GM18867 (cell line): ENCODE measurements around the gene ARIH1.
A peak's percentile ranks its signal among the peaks of the same experiment; 100 is the strongest.
"Not testable (repeated sequence)": the region's sequence is repeated elsewhere in the genome, so short reads cannot be mapped to it uniquely, and the experiment has no call there.

ENCODE experiments used
- ATAC-seq: cut with Tn5 transposase; IDR thresholded peaks from one replicate; pipeline ENCODE4 v1.9.1; 2021; ENCODE audit warnings: mild to moderate bottlenecking, moderate library complexity; ENCODE audit not compliant: unreplicated experiment

The ARIH1 gene

DNA sequence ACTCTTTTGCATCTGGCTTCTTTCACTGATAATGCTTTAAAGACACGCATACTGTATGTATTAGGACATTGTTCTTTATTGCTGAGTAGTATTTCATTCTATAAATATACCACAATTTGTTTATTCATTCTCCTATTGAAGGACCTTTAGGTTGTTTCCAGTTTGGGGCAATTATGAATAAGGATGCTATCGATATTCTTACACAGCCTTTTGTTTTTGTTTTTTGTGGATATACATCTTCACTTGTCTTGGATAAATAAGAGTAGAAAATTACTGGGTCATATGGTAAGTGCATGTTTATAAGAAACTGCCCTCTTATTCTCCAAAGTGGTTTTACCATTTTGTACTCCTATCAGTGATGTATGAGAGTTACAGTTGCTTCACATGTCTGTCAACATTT is 118.5 kb downstream of the ARIH1 start:
- ATAC-seq: no peak

DNA sequence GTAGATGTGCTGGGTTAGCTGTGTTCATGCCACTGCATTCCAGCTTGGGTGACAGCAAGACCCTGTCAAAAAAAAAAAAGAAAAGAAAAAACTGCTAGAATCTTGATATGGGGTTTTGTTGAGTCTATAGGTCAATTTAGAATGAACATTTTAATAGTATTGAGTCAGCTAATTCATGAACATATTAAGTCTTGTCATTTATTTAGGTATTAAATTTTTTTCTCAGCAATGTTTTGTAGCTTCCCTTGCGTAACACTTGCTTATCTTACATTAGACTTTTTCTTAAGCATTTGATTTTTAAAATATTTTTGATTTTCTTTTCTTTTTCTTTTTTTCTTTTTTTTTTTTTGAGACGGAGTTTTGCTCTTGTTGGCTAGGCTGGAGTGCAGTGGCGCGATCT is 119.7 kb downstream of the ARIH1 start:
- no peak for ATAC-seq

DNA sequence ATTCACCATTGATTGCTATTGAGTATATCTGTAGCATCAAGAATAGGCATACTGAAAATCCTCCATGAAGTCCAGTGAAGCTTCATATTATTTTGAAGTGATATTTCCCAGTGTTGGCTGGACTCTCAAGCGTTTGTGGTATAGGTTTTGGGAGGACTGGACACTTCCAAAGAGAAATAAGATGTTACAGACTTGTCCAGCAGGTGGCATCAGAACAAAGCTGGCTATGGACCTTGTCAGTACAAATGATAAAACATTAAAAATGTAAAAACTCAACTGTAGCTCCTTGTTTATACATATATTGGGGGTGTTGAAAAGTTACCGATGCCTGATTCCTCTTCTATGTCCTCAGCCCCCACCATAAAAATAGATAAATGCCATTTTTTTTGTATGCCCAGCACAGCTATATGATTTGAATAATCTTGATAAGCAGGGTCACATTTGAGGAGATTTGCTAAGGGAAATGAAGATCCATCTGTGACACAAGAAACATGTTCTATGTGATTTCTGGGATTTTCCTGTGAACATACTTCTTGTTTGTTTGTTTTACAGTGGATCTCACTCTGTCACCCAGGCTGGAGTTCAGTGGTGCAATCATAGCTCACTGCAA is 125.8 kb downstream of the ARIH1 start:
- no peak for ATAC-seq

DNA sequence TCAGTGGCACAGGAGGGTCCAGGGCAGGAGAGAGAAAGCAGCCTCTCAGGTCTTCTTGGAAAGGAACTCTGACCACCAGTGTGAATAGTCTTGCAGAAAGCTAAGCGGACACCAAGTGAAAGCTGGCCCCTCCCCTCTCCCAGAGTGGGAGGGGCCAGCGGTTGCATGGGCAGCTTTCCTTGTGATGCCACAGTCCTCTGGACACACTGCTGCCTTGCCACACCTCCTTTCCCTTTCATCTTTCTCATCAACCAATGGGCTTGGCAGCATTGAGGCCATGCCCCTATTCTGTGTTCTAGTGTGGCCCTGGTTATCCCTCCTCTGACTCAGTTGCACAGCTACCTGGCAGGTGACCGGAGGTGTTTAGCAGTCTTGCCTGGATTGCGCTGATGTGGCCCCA is 130.7 kb downstream of the ARIH1 start:
- no peak for ATAC-seq

DNA sequence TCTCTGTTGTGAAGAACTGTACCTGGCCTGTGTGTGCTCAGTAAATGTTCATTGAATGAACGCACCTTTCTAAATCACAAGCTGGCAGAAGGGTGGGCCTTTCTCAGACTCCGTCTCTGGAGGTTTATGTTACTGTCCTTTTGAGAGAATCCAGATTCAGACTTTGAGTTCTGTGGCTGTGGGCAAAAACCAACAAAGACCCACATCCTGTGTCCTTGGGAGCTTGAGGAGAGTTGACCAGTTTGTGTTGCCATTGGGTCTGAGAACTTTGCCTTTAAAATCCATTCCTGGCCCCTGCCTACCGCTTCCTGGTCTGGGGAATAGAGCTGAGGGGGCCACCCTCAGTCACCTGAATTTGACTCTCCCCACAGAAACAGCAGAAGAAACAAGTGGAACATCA is 134.0 kb downstream of the ARIH1 start:
- ATAC-seq: not testable (repeated sequence)

DNA sequence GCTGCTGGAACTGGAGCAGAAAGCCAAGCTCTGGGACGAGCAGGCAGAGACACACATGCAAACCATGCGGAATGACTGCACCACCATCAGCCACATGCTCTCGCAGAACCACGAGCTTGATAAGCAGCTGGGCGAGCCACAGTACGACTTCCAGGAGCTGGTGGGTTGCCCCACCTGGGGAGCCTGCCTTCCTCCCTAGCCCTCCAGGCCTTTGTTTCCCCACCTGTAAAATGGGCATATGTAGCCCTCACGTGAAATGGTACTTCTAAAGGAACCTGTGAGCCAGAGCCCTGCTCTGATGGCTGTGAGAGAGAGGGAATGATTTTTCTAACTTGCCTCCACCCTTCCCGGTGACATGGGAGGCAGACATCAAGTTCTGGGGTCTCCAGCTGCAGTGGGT is 135.7 kb downstream of the ARIH1 start:
- no peak for ATAC-seq

DNA sequence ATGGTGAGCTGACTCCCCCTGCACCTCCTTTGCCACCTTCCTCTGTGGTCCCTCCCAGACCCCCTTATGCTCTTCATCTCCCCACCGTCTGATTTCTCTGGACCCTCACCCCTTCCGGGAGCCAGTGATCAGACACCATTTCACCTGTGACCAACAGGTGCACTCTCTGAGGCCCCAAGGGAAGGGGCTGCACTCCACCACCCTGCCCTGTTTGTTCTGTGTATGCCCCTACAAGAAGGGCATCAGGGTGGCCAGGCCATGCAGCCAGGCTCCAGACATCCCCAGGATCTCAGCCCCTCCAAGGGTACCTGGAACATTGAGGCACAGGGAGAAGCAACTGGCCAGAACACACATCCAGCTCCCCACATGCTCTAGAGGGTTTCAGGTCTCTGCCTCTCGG is 138.2 kb downstream of the ARIH1 start:
- not testable (repeated sequence) for ATAC-seq

DNA sequence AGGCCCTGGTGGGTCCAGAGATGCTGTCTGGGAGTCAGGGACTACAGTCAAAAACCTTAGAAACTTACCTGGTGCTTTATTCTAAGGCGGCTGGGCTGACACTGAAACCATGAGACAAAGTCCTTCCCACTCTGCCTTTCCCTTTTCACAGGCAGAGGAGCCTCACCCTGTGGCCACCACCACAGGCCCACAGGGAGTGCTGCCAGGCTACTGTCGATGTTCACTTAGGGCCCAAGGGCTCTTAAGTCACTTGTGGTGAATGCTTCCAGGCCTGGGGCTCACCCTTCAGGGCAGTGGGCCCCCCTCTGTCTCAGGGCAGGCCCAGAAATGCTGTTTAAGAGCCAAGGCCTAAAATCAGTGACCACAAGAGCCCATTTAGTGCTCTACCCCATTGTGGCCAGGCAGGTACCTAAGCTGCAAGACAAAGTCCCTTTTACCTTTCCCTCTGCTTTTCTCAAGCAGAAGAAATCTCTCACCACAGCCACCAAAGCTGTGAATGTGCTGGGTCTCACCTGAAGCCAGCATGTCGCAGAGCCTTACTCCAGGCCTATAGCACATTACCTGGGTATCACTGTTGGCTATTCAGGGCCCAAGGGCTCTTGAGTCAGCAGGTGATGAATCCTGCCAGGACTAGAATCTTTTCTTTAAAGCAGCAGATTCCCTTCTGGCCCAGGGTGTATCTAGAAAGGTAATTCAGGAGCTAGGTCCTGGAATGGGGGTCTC is 140.8 kb downstream of the ARIH1 start:
- ATAC-seq: no peak

DNA sequence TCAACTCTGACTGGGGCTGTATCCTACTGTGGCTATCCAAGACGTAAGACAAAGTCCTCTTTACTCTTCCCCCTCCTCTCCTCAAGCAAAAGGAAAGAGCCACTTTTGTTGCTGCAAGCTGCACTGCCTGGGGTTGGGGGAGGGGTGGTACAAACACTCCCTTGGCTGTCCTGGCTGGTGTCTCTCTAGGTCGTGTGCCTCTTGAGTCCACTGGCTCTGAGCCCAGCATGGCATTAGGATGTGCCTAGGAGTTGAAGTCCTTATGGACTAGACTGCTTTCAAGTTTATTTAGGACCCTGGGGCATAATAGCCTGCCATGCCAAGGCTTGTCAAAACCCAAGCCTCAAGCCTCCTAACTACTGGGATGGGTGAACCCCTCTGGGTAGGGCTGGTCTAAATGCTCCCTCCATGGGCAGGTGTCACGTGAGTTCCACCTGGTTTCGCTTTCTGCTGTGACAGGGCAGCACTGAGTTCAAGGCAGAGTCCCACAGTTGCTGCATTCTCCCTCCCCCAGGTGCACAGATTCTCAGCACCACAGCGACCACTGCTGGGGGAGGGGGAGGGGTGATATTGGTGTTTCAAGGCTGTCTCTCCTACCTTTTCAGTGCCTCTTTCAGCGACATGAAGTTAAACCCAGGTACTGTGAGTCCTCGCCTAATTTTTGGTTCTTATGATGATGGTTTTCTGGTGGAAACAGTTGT is 141.6 kb downstream of the ARIH1 start:
- ATAC-seq: not testable (repeated sequence)

DNA sequence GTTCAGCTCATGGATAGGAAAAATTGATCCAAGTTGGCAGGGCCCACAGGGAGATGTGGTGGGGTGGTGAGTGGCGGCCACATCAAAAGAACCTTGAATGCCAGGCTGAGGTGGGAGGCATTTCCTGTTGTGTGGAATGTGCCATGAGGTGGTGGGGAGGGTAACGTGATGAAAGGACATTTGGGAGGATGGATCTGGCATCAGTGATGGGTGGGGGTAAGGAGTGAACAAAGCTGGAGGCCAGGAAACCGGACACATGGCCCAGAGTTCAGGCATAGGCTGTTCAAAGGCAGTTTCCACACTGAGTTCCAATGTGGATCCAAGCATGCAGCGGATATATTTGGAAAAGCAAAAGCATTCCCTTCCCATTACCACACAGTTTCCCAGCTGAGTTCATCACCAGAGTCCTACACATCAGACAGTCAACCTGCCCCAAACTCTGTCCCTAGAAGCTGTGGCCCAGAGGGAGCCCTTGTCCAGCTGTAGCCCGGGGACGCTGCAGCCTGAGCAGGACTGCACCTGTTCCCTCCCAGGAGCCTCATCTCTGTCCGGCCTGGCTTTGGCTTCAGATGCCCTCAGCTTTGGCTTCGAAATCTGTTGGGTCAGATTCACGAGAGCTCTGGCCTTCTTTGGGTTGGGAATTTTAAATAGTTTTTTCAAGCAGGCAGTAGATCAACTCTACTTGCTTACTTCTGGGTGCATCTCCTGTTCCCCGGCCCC is 142.5 kb downstream of the ARIH1 start:
- no peak for ATAC-seq

DNA sequence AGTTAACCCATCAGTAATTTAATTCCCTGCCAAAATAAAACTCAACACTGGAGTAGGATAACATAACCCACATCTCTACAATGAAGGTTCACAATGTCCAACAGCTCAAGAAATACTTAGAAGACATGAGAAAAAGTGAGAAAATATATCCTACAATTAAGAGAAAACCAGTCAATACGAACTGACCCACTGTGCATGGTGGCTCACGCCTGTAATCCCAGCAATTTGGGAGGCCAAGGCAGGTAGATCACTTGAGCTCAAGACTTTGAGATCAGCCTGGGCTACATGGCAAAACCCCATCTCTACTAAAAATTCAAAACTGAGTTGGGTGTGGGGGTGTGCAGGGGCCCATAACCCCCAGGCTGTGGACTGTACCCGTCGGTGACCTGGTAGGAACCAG is 149.7 kb downstream of the ARIH1 start:
- not testable (repeated sequence) for ATAC-seq

DNA sequence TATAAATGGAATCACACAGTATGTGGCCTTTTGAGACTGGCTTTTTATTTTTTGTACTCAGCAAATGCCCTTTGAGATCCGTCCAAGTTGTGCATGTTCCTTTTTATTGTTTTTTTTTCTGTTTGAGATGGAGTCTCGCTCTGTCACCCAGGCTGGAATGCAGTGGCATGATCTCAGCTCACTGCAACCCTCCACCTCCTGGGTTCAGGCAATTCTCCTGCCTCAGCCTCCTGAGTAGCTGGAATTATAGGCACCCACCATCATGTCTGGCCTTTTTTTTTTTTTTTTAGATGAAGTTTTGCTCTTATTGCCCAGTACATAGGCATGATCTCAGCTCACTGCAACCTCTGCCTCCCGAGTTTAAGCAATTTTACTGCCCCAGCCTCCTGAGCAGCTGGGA is 152.0 kb downstream of the ARIH1 start:
- ATAC-seq: not testable (repeated sequence)

DNA sequence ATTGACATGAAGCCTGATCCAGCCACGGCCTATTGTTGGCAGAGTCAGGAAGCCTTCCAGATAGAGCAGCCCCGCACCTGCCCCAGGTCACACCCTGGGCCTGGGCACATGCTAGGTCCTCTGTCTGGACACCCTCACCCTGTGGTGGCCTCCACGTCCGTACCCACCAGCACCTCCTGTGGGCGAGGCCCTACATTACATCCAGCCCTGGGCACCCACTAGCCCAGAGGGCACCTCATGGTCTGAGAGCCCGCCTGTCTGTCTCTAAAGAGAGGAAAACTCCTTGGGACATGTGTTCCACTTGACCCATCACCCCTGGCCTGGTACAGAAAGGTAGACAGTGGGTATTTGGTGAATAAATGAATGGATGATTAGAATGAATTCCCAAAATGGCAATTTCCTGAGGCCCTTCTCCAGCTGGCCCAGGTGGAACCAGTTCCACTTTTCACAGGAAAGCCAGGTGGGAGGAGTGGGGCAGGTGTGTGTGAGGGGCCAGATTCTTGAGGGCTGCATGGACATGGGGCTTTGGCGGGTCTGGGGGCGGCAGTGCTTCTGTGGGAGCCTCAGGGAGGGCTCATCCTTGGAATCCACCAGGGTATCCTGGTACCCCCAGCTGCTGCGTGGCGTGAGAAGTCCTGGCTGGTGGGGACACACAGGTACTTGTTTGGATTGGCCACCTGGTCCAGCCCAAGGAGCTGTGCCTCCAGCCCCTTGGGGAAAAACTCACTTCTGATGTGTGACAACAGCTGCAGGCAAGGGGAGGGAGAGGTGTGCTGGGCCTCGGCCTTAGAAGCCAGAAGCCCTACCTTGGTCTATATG is 154.3 kb downstream of the ARIH1 start:
- ATAC-seq: not testable (repeated sequence)

DNA sequence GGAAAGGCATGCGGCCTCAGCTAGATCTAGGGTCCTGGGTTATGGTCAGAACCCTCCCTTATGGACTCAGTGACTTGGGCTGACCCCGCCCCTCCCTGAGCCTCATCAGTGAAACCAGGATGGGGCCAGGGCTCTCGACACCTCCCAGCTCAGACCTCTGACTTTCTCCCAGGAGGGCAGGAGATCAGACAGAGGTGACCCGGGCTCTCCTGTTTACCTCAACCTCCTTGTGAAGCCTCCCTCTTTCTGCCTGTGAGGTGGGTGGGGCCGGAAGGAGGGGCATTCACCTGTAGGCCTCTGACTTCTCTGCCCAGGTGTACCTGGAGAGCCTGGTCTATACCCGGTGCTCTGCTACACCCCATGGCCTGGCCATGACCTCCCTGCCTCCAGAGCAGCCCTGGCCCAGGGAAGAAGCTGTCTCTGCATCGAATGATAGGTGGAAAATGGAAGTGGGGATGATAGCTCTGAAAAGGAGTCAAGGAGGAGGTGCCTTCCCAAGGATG is 155.0 kb downstream of the ARIH1 start:
- not testable (repeated sequence) for ATAC-seq

DNA sequence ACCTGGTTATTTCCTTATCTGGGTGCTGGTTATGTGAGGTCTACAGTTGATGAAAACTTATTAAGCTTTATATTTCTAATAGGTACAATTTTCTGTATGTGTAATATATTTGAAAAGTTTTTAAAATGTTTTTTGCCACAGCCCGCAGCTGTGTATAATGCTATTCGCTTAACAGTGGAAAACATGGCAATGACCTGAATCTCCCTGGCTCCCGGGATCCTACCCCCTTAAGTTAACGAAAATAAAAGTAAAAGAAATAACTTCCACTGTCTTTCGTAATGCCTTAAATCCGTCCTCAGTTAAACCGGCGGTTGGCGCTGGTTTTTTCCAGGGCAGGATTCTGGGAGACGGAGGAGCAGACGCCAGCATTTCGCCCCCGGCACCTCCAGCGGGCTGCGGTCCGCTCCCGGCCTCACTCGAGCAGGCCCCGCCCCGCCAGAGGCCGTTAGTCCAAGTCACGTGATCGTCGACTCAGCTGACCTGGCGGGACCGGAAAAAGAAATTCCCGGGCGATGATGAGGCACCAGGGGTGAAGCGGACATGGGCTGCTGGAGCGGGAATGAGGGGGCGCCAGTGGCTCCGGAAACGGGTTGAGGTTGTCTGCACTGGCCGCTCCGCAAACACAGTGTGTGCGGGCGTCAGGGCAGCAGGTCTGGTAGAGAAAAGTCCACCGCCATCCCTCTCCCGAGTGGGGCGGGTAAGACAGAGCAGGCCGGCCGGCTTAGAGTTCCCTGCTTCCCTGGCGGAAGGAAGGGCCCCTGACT is 162.6 kb downstream of the ARIH1 start:
- ATAC-seq: peak; percentile 70

DNA sequence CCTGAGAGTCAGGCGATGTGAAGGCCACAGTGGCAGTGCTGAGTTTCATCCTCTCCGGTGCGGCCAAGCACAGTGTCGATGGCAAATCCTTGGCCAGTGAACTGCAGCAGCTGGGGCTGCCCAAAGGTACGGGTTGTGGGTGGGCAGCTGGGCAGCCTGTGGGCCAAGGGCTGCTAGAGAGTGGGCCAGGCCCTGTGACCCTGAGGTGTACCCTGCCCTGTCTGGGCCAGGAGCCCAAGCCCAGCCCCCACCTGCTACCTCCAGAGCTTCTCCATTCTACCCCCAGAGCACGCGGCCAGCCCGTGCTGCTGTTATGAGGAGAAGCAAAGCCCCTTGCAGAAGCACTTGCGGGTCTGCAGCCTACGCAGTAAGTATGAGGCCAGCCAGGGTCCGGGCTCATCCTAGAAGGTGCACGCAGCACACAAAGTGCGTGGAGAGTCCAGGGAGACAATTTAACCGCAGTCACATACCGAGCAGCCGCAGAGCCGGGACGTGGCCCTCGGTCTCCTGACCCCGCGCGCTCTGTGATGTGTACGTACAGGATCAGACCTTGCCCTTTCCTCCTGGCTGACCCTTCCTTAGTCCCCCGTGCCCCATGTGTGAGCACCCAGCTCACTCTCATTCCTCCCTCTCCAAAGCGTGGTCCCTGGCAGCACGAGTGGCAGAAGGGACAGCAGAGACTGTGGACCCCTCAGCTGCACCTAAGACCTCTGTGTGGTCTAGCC is 165.8 kb downstream of the ARIH1 start:
- not testable (repeated sequence) for ATAC-seq

DNA sequence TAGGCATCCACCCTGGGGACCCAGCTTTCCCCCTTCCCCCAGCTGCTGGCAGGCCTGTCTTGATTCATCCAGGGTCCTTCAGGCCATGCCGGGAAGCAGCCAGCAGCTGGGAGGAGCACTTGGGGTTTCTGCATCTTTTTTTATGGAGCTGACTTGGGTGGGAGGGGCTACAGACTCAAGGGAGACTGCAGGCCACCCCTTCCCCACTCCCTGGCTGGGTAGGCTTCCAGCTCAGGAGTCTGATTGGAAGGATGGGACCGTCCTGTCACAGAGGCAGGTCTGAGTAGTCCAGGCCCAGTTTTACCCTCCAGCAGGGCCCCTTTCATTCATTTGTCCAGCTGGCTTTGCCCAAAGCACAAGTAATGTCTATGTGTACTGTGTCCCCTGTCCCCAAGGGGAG is 168.1 kb downstream of the ARIH1 start:
- not testable (repeated sequence) for ATAC-seq

DNA sequence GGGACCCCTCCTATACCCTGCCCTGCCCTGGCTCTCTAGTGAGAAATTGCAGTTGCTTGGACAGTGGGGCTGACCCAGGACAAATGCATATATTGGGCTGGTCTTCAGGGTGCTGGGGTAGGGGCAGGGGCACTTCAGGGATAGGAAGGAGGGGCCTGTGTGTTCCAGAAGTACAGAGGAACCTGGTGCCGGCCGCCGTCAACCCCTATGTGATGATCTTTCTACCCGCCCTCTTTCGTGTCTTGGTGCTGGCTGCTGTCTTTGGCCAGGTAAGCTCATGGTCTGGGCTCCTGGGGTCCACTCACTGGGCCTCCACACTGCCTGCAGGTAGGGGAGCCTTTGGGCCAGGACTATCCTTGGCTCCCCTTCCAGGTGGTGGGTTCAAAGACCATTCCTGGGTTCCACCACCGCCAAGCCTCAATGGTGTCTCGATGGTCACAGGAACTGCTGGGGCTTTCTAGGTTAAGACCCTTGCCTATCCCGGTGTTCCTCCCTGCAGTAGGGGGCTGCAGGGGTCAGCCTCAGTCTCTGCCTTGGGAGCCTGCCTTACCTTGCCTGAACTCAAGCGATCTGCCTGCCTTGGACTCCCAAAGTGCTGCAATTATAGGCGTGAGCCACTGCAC is 174.6 kb downstream of the ARIH1 start:
- ATAC-seq: not testable (repeated sequence)
